Mucosa of descending colon (tissue), 3 donors: ENCODE data around the gene RNU5D-1. TPM values are rescaled to one million over a fixed set of nuclear protein-coding genes. Genes with fewer than 3 reads are reported as not detected.

Experiments used
- ATAC-seq: fragments of 200-7000 bp; cut with Tn5 transposase; one replicate; pipeline ENCODE4 v1.9.1; 2020; ENCODE audit warnings: mild to moderate bottlenecking, moderate library complexity
- DNase-seq, 3 donors: peaks; one replicate each; pipeline ENCODE4 v3.0.0-alpha.2; 2020
- H3K36me3 ChIP-seq: fragments of 200-600 bp; one replicate; pipeline ENCODE4 v1.8.0; 2021; ENCODE audit warnings: low read depth, mild to moderate bottlenecking
- H3K4me1 ChIP-seq: fragments of 200-600 bp; one replicate; pipeline ENCODE4 v1.8.0; 2021; ENCODE audit warnings: low read depth, mild to moderate bottlenecking
- H3K4me3 ChIP-seq: fragments of 200-600 bp; one replicate; pipeline ENCODE4 v1.8.0; 2021; ENCODE audit warnings: mild to moderate bottlenecking
- H3K9me3 ChIP-seq: fragments of 200-600 bp; one replicate; pipeline ENCODE4 v1.8.0; 2021; ENCODE audit warnings: mild to moderate bottlenecking
- intact Hi-C, 2 donors: fragments of 100-400 bp; cut with DNase I in 1 of 2; cut with micrococcal nuclease in 1 of 2; formaldehyde crosslinking; loops; one replicate each; pipeline versions ENCODE4 v1.11.0 to v1.11.1; 2022; cut with DNase I, micrococcal nuclease
- total RNA-seq, 3 donors: library from RNA; stranded (reverse); fragmentation: NEBNext Ultra II Directional in 2 of 3; extraction: Animal tissue kit (Norgen Biotek cat#: 25700) in 2 of 3; gene quantifications; one replicate each; pipeline versions ENCODE4 v1.2.1 to v1.2.4, GENCODE V29; 2021 to 2023
- TF ChIP-seq, protein P1 (sequence below): fragments of 200-600 bp; IDR thresholded peaks from one replicate; pipeline ENCODE4 v1.8.0; 2022; ENCODE audit warnings: antibody characterized with exemption, mild to moderate bottlenecking
- donor health status: DM: no; HTN: no; CAD: no; lungs with moderate emphysema.
- donor health status: DM: no; HTN: no; CAD: no.
- donor health status: DM: no; HTN: yes; CAD: no.

The RNU5D-1 gene
- total RNA-seq, 3 donors from 2014 or later: 15.9 TPM; not detected in 2

- Histone ChIP-seq H3K9me3 (no peaks in the 10 kb centered on the region), H3K4me1 (peaks cover 5% of the 10 kb centered on the region), H3K4me3 (no peak overlapping the region), H3K36me3 (no peaks in the 10 kb centered on the region)
- TF ChIP-seq, protein P1, sequence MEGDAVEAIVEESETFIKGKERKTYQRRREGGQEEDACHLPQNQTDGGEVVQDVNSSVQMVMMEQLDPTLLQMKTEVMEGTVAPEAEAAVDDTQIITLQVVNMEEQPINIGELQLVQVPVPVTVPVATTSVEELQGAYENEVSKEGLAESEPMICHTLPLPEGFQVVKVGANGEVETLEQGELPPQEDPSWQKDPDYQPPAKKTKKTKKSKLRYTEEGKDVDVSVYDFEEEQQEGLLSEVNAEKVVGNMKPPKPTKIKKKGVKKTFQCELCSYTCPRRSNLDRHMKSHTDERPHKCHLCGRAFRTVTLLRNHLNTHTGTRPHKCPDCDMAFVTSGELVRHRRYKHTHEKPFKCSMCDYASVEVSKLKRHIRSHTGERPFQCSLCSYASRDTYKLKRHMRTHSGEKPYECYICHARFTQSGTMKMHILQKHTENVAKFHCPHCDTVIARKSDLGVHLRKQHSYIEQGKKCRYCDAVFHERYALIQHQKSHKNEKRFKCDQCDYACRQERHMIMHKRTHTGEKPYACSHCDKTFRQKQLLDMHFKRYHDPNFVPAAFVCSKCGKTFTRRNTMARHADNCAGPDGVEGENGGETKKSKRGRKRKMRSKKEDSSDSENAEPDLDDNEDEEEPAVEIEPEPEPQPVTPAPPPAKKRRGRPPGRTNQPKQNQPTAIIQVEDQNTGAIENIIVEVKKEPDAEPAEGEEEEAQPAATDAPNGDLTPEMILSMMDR: no peak
- no peak for DNase-seq
- intact Hi-C loops: no loop called here
- ATAC-seq: peak; percentile 29
Observed at GRCh38 chr1:44681905-44682882, 48.8 kb downstream of the RNU5D-1 start.

Other genes with a start within 250 kb of the RNU5D-1 start
- gene TMEM53, start 56.7 kb downstream of the RNU5D-1 start, total RNA-seq: 10 to 100 TPM; 19.3 to 46.0 (median 36.6) TPM
- gene ARMH1, start 56.5 kb downstream of the RNU5D-1 start, total RNA-seq: 1 to 10 TPM; 1.7 to 4.1 (median 2.3) TPM
- gene KIF2C, start 8.7 kb upstream of the RNU5D-1 start, total RNA-seq: 10 to 100 TPM in 1 of 3 donors, 1 to 10 TPM in 2; 2.7 to 15.0 (median 4.1) TPM
- gene RPS8, start 44.4 kb upstream of the RNU5D-1 start, total RNA-seq: 1,000 to 10,000 TPM; 1,308 to 1,364 (median 1,337) TPM
- gene BEST4, start 57.0 kb upstream of the RNU5D-1 start, total RNA-seq: 100 to 1,000 TPM in 1 of 3 donors, 10 to 100 TPM in 2; 35.1 to 179 (median 94.0) TPM
- gene PLK3, start 69.2 kb upstream of the RNU5D-1 start, total RNA-seq: 10 to 100 TPM in 2 of 3 donors, 1 to 10 TPM in 1; 6.4 to 14.5 (median 12.0) TPM
- gene DYNLT4, start 76.2 kb upstream of the RNU5D-1 start, total RNA-seq: 1 to 10 TPM in 1 of 3 donors, under 1 TPM in 1, not detected in 1; 0.67 to 1.6 TPM
- 1 to 10 TPM; 2.8 to 4.4 (median 3.2) TPM for gene BTBD19, start 77.4 kb upstream of the RNU5D-1 start, total RNA-seq
- 1 to 10 TPM in 1 of 3 donors, under 1 TPM in 2; 0.39 to 2.7 (median 0.64) TPM for gene PTCH2, start 112.1 kb upstream of the RNU5D-1 start, total RNA-seq